Suprapubic skin (tissue), 4 donors: ENCODE measurements around the gene MAMLD1. TPM values are rescaled to one million over a fixed set of nuclear protein-coding genes. Genes with fewer than 3 reads are reported as not detected.

ENCODE experiments used
- DNase-seq, 2 donors: peaks; one replicate each; pipeline ENCODE4 v3.0.0-alpha.2; 2019; ENCODE audit warnings: low spot score in 2 of 2
- H3K27ac ChIP-seq: fragments of 200-600 bp; sonication (generic); one replicate; pipeline ENCODE4 v1.5.1; 2019
- H3K27me3 ChIP-seq: fragments of 200-600 bp; sonication (generic); one replicate; pipeline ENCODE4 v1.5.1; 2019
- H3K36me3 ChIP-seq: fragments of 200-600 bp; sonication (generic); one replicate; pipeline ENCODE4 v1.5.1; 2019
- H3K4me1 ChIP-seq: fragments of 200-600 bp; sonication (generic); one replicate; pipeline ENCODE4 v1.5.1; 2019
- H3K4me3 ChIP-seq: fragments of 200-600 bp; sonication (generic); one replicate; pipeline ENCODE4 v1.5.1; 2019; ENCODE audit warnings: mild to moderate bottlenecking
- H3K9me3 ChIP-seq: fragments of 200-600 bp; sonication (generic); one replicate; pipeline ENCODE4 v1.5.1; 2019
- CTCF ChIP-seq, 2 donors: fragments of 200-600 bp in 1 of 2; fragments of 450-650 bp in 1 of 2; sonication (generic) in 1 of 2; IDR thresholded peaks; one replicate each; pipeline ENCODE4 v1.5.1; 2016 to 2019; ENCODE audit warnings: antibody characterized with exemption in 2 of 2, mild to moderate bottlenecking in 1 of 2, moderate library complexity in 1 of 2
- EP300 ChIP-seq: sonication (generic); formaldehyde crosslinking; IDR thresholded peaks from one replicate; pipeline ENCODE4 v1.6.1; 2017; ENCODE audit warnings: antibody characterized with exemption
- POLR2A ChIP-seq, 2 donors: fragments of 450-650 bp; IDR thresholded peaks; one replicate each; pipeline ENCODE4 v1.6.1; 2017; ENCODE audit warnings: antibody characterized with exemption in 2 of 2, mild to moderate bottlenecking in 2 of 2, moderate library complexity in 2 of 2
- POLR2AphosphoS5 ChIP-seq, 3 donors: sonication (generic); formaldehyde crosslinking; IDR thresholded peaks; one replicate each; pipeline ENCODE4 v1.6.1; 2017; ENCODE audit warnings: antibody characterized with exemption in 3 of 3
- WGBS: methylation state at CpG from one replicate; pipeline ENCODE4 v1.1.5; 2018; 5-methylcytosine and 5-hydroxymethylcytosine counted together
- total RNA-seq, 4 donors: library from RNA; depleted of rRNA; stranded (reverse); fragments of >200 nt; gene quantifications; one replicate each; pipeline ENCODE4 v1.1.0, GENCODE V29; 2016

The MAMLD1 gene
- total RNA-seq, 4 donors from 2014 or later: 0.68 to 4.5 (median 3.4) TPM

DNA sequence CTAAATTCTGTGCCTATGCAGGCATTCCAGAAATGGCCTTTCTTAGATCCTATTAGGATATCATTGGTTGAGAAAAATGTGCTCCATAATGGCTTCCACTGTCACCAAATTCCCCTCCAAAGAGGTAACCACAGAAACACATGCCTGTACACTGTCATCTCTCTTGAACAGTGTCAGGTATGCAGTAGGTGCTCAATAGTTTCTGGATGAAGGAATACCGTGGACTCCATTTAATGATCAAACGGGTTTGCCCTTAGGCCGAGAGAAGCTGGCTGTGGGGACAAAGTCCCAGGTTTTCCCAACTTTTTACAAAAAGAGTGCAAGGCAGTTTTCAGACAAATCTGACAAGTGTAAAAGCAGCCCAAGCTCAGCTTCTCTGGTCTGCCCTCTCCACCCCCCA, 188.8 kb downstream of the MAMLD1 start:
- Histone ChIP-seq H3K36me3 (no peaks in the 10 kb centered on the region), H3K9me3 (no peaks in the 10 kb centered on the region), H3K4me1 (peaks cover 14% of the 10 kb centered on the region), H3K27me3 (no peaks in the 10 kb centered on the region), H3K4me3 (no peak overlapping the region), H3K27ac (no peak overlapping the region)
- no peak for TF ChIP-seq POLR2AphosphoS5 (IDR thresholded peaks at IDR 0.05)
- no peak for TF ChIP-seq EP300
- TF ChIP-seq POLR2A (IDR thresholded peaks at IDR 0.05): no peak
- no peak for TF ChIP-seq CTCF (IDR thresholded peaks at IDR 0.05)
- no peak for DNase-seq
- 73% methylated on average over 3 of the region's 3 CpGs for WGBS

DNA sequence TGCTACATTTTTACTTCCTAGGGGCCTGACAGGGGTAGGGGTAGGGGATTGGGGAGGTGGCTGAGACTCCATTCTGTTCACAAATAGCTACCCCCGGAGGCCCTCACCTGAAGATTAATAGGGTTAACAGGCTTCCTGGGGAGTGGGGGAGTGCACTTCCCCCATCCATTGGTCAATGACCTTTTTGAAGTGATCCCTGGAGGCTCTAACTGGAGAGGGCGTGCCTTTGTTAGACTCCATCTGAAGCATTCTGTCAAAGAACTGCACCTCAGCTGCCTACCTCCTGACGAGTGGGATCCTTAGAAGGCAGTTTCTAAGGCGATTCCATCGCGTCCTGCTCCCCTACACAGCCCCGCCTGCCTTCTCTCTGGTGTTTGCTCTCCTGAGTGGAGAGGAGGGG, 195.3 kb downstream of the MAMLD1 start:
- DNase-seq: no peak
- Histone ChIP-seq H3K9me3 (no peaks in the 10 kb centered on the region), H3K4me1 (no peaks in the 10 kb centered on the region), H3K27me3 (no peaks in the 10 kb centered on the region), H3K36me3 (no peaks in the 10 kb centered on the region), H3K27ac (no peak overlapping the region), H3K4me3 (no peak overlapping the region)
- TF ChIP-seq CTCF (IDR thresholded peaks at IDR 0.05) (no peak), POLR2AphosphoS5 (IDR thresholded peaks at IDR 0.05) (no peak), EP300 (no peak), POLR2A (IDR thresholded peaks at IDR 0.05) (no peak)
- WGBS: 33% methylated on average over 7 of the region's 7 CpGs

Other genes starting within 250 kb of the MAMLD1 start
- 10 to 100 TPM; 15.4 to 18.4 (median 16.7) TPM for gene MTM1, start 205.3 kb downstream of the MAMLD1 start, total RNA-seq